GM12891 (cell line): Measurements from ENCODE around the gene KCNRG.
A peak's percentile ranks its signal among the peaks of the same experiment; 100 is the strongest.

Experiments used
- DNase-seq: peaks from one replicate; pipeline ENCODE4 v3.0.0; 2011; ENCODE audit warnings: low spot score; ENCODE audit not compliant: insufficient read length
- FAIRE-seq: peaks from 2 replicates; lab custom pipeline; 2011; peaks lifted over from hg19 to GRCh38; lab: Jason Lieb, UNC
- PAX5 ChIP-seq: IDR thresholded peaks from 2 replicates; pipeline ENCODE4 v1.6.1; 2011; ENCODE audit warnings: low read length, moderate library complexity, mild to moderate bottlenecking; ENCODE audit not compliant: insufficient read depth, severe bottlenecking
- POLR2A ChIP-seq: IDR thresholded peaks from 2 replicates; pipeline ENCODE4 v1.6.1; 2011; ENCODE audit warnings: low read depth, low read length, control low read depth
- POLR2AphosphoS5 ChIP-seq: IDR thresholded peaks from 2 replicates; pipeline ENCODE4 v1.6.1; 2011; ENCODE audit warnings: low read depth, low read length, control low read depth
- POU2F2 ChIP-seq: IDR thresholded peaks from 2 replicates; pipeline ENCODE4 v1.6.1; 2011; ENCODE audit warnings: low read depth, mild to moderate bottlenecking, control low read depth, low read length, moderate library complexity
- SPI1 ChIP-seq: IDR thresholded peaks from 2 replicates; pipeline ENCODE4 v1.6.1; 2011; ENCODE audit warnings: low read depth, low read length, control low read depth
- TAF1 ChIP-seq: IDR thresholded peaks from 2 replicates; pipeline ENCODE4 v1.6.1; 2011; ENCODE audit warnings: low read depth, low read length, control low read depth

The KCNRG gene

GRCh38 chr13:49993111-49993510, 22.1 kb upstream of the KCNRG start:
- TF ChIP-seq SPI1 (no peak), POLR2A (no peak), POU2F2 (no peak), TAF1 (no peak), PAX5 (no peak)
- FAIRE-seq = no peak
- no peak for DNase-seq

GRCh38 chr13:49993666-49994065, 21.6 kb upstream of the KCNRG start:
- FAIRE-seq = no peak
- TF ChIP-seq POLR2AphosphoS5 = no peak
- TF ChIP-seq POLR2A = no peak
- TF ChIP-seq POU2F2 = no peak
- no peak for TF ChIP-seq SPI1
- DNase-seq = no peak

- peak; percentile 79 for FAIRE-seq
- no peak for TF ChIP-seq TAF1
- peak; percentile 28; the same call in 1 of the 2 replicates for TF ChIP-seq POU2F2
- TF ChIP-seq PAX5 = no peak
- peak; percentile 61; the same call in 1 of the 2 replicates for TF ChIP-seq POLR2AphosphoS5
- peak; percentile 47; the same call in 1 of the 2 replicates for TF ChIP-seq POLR2A
- TF ChIP-seq SPI1 = peak; percentile 54; the same call in 1 of the 2 replicates
- DNase-seq = no peak
Measured at GRCh38 chr13:49995625-49996101, 19.6 kb upstream of the KCNRG start.

GRCh38 chr13:49996161-49996915, 18.9 kb upstream of the KCNRG start:
- peak; percentile 75 for DNase-seq
- peak; percentile 93 for FAIRE-seq

GRCh38 chr13:49996951-49997895, 18.0 kb upstream of the KCNRG start, which contains the start of gene TRIM13:
TSS of gene TRIM13 (plus strand) at chr13:49997042. CDS start at chr13:50011941, 14,899 bp downstream.
- DNase-seq = peak; percentile 60
- TF ChIP-seq POLR2AphosphoS5 = peak; percentile 71; the same call in 1 of the 2 replicates
- TF ChIP-seq SPI1 = peak; percentile 38; the same call in 1 of the 2 replicates
- TF ChIP-seq POLR2A = peak; percentile 70; the same call in 1 of the 2 replicates
- no peak for TF ChIP-seq PAX5
- no peak for FAIRE-seq

More at GRCh38 chr13:49996161-49996915, 18.9 kb upstream of the KCNRG start:
- TF ChIP-seq TAF1 = peak; percentile 10; the same call in 1 of the 2 replicates
- TF ChIP-seq PAX5 = no peak
- TF ChIP-seq POLR2A = 0 out of 2 replicates have a peak, but pooled peaks have one; percentile 4
- TF ChIP-seq POLR2AphosphoS5 = peak; percentile 36; the same call in 1 of the 2 replicates
- no peak; the same call in 1 of the 2 replicates for TF ChIP-seq POU2F2
- TF ChIP-seq SPI1 = no peak

GRCh38 chr13:49997955-49998354, 17.3 kb upstream of the KCNRG start:
- FAIRE-seq (no peak), DNase-seq (no peak)
- TF ChIP-seq TAF1 (no peak), POLR2AphosphoS5 (no peak), PAX5 (no peak), POLR2A (no peak), SPI1 (no peak), POU2F2 (no peak)

- no peak for FAIRE-seq
- DNase-seq = no peak
- TF ChIP-seq PAX5 = no peak
- no peak for TF ChIP-seq POLR2A
- no peak for TF ChIP-seq POLR2AphosphoS5
- no peak for TF ChIP-seq TAF1
- no peak for TF ChIP-seq SPI1
- no peak for TF ChIP-seq POU2F2
Measured at GRCh38 chr13:49998714-49999624, 16.3 kb upstream of the KCNRG start.

- no peak for TF ChIP-seq POLR2AphosphoS5
- TF ChIP-seq TAF1 = no peak
- TF ChIP-seq PAX5 = no peak
- TF ChIP-seq POLR2A = no peak
- no peak for TF ChIP-seq SPI1
- no peak for TF ChIP-seq POU2F2
- DNase-seq (no peak), FAIRE-seq (no peak)
Measured at GRCh38 chr13:50001287-50001686, 14.0 kb upstream of the KCNRG start.
